ENCODE measurements around the gene CDH4.
A peak's percentile ranks its signal among the peaks of the same experiment; 100 is the strongest.

- peak; percentile 25; the same call in 1 of the 2 replicates for TF ChIP-seq CTCF (IDR thresholded peaks at IDR 0.05)
- no peak for TF ChIP-seq ZFX (IDR thresholded peaks at IDR 0.05; ENCODE audit: borderline replicate concordance)
These were observed 308.3 kb downstream of the CDH4 start for GRCh38 chr20:61560361-61560853.
